Amniotic stem cell (primary cell): ENCODE data around the gene TSPAN33.

Source experiments
- DNase-seq: peaks from one replicate; lab custom pipeline; 2025; lab: John Stamatoyannopoulos, UW

The TSPAN33 gene

DNA sequence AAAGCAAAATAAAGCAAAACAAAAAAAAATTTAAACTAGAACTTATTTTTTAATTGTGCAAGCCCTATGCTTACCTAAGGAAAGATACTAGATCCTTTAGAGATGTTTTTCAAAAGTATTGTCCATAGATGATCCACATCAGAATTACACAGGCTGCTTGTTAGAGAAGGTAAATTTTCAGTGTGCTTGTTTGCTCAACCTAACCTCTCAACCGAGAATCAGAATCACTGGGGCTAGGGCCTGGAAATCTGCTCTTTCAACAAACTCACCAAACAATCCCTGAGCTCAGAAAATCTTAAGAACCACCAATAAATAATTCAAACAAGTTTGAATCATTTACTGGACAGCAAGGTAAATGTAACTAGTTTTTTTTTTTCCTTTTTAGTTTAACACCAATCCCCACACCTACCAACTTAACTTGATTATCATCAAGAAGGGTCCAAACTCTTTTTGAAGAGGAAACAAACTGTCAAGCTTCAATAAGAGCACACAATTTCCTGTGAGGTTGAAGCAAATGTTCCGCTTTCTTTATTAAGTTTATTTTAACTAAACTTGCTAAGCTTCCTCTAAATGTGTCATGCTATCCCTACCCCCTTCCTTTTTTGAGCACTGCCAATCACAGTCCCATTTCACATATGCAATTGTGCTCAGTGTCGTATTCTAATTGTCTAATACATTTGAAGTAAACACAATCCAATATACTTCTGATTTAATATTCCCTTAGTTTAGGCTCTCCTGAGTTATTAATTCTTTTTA is 7.4 kb upstream of the TSPAN33 start:
- DNase-seq: no peak

DNA sequence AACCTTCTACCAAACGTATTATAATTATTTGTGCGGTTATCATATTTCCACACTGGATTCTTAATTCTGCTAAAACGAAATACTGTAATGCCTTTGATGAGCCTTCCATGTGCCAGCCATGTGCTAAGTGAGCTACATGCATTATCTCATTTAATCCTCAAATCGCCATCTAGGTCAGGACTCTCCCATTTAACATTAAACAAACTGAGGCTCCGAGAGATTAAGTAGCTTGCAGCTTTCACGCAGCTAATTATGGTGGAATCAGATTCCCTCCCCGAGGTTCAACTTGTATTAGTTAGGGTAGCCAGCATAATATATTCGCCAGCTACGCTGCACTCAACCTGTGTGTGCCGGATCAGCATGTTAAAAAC is 798 bp upstream of the TSPAN33 start:
- DNase-seq: no peak

DNA sequence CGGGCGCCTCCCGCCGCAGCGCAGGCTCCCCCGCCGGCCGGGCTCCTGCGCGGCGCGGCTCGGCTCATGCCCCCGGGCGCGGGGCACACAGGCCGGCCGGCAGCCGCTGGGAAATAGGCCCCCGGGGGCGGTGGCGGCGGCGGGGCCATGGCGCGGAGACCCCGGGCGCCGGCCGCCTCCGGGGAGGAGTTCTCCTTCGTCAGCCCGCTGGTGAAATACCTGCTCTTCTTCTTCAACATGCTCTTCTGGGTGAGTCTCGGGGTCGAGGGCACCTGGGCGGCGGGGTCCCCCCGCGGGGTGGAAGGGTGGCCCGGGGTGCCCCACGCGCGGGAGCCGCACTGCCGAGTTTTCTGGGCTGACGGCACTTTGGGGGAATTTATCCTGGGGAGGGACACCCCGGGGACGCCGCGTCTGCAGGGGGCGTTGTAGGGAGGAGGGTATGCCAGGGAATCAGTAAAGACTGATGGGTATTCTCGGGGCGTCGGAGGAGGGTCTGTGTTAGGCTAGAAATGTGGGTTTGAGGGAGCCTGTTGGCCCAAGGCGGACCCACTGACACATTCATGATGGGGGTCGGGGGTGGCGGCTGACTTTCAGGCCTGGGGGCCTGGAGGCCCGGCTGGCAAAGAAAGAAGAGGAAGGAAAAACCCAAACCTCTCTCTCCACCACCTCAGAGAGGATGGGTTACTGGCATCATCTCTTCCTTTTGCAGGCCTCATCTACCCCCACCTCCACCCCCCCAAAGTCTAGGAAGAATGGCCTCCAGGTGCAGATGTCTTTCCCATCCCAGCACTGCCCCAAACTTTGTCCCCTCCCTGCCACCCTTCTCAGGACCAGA is 544 bp downstream of the TSPAN33 start:
- DNase-seq: no peak

DNA sequence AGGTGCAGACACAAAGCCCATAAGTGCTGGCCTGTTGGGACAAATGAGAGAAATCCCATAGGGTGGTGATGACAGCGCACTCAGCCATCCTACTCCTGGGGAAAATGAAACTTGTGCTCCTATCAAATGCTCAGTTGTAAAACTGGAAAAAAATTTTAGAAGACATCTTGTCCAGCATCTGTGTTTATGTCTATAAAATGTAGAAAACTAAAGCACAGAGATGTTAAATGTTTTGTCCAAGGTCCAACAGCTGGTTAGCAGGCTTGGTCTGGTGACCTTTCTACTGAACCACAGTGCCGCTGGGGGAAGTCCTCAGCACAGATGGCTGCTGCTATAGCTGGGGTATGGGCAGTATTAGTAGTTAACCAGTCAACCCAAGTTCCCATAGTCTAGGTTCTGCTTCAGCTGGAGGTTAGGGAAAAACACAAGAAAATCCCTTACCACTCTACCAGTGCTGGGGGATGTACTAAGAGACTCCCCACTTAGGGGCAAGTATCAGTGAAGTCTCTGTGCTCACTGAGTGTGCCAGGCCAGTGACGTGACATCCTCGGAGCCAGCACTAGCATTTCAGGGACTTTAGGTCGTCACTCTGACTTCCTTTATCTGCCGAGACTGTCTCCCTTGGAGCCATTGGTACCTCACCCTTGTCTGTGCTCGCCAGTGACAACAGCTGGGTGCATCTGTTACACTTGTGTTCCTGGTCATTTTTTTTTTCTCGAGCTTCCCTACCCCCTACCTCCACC is 1.9 kb downstream of the TSPAN33 start:
- DNase-seq: no peak

DNA sequence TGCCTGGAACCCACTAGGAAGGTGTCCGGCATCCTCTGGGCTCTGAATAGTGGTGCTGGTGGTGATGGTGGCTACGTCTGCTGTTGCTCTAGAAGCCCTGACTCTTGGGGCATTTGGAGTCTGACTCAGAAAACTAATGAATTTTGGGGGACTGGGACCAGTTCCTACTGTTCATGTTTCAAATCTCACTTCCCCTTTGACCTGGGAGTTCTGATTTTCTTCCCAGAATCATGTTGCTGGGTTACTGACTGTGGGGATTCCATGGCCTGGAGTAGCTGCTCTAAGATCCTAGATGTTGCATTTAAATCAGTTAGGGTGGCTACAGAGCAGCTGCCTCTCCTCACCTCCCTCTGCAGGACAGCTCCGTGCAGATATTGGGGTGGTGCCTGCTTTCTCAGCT is 3.2 kb downstream of the TSPAN33 start:
- no peak for DNase-seq

DNA sequence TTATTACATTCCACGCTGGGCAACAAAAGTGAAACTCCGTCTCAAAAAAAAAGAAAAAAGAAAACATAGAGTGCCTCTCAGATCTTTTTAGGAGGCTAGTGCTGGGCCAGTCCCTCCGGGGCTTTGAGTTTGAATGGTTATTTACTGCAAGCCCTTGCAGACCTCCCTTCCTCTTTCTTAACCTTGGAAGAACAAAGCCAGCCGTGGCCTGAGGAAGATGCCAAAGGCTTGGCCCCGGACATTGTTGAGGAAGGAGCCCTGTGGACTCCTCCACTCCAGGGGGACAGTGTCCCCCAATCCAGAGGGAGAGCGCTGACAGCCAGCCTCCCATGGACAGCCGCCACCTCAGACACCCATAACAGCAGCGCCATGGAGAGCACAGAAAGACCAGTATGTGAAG is 5.0 kb downstream of the TSPAN33 start:
- no peak for DNase-seq

DNA sequence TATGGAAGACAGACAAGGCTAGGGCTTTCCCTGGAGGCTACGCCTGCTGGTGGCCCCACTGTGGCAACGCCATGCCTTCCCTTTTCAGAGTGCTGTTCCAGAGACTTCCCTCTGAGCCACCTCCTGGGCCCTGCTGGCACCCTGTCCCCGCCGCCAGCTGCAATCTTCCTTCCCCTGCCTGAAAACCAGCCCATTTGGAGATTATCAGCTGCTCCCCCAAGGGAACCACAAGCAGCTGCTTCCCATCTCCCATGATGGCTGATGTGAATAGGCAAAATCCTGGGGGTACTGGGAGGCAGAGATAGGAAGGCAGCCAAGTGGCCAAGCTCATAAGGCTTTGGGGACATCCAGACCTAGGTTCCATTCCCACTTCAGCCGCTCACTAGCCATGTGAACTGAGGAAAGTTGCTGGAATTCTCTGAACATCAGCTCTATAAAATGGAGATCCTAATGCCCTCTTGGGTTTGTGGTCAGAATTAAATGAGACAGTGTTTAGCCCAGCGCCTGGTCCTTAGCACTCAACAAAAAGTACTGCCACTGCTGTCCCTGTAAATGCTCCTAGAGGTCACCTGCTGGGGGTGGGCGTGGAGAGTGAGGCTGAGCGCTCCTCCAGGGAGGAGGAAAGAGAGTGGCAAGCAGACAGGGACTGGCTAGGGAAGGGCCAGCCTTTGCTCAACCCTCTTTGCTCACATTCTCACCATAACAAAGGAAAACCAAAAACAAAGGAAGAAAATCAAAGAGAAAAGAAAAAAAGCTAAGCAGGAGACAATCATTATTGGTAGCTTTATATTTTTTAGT is 5.9 kb downstream of the TSPAN33 start:
- DNase-seq: no peak

DNA sequence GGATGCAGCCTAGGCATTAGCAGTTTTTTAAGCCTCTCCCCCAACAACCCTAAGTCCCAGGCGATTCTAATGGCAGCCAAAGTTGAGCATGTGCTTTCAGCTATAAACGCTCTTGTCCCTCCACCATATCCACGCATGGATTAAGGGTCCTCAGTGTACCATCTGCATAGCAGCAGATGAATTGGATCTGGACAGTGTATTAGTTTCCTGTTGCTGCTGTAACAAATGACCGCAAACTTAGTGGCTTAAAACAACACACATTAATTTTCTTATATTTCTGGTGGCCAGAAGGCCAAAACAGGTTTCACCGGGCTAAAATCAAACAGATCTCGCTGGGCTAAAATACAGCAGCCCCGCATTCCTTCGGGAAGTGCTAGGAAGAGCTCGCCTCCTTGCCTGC is 13.1 kb downstream of the TSPAN33 start:
- no peak for DNase-seq

DNA sequence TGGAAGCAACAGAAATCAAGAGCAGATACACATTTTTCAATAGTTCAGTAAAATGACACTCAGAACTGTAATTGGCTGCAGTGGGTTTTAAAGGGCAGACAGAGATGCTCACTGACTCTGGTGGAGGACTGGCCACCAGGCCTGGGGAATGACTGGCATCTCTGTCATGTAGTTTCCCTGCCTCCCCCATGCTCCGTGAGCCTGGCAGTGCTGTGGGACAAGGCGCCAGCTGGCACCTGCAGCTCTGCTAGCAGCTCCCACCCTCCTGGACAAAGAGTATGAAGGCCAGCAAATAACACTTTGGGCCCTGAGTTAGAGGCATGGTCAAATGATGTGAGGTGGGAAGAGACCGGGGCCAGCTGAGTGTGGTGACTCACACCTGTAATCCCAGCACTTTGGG is 15.0 kb downstream of the TSPAN33 start:
- no peak for DNase-seq

DNA sequence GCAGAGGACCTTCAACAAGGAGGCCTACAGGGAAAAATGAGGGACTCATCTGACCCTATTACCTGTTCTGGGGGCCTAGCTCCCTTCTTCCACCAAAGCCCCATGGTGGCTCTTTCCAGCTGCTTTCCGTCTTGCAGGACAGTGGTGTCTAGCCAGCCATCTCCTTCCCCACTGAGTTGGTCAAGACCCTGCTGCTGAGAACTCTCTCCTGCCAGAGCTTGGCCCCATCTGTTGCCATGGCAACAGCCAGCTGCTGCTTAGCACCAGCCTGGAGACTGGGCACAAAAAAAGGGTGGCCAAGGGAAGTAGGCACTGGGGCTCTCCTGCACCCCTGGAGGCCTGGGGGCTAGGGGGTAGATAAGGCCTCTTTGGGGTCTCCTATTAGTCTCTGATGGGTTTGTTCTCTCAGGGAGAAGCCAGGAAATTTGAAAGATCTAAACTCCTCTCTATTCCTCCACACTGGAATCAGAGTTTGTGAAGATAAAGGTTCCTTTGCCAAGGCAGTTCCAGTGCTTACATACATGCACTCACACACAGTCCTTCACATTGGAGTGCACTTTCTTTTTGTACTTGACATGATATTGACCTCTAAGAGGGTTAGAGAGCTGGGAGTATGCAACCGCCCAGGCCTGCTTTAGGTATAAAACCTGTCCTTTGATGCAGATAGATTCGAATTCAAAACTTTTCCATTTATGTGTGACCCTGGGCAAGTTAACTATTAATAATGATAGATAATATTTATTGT is 15.8 kb downstream of the TSPAN33 start:
- no peak for DNase-seq

DNA sequence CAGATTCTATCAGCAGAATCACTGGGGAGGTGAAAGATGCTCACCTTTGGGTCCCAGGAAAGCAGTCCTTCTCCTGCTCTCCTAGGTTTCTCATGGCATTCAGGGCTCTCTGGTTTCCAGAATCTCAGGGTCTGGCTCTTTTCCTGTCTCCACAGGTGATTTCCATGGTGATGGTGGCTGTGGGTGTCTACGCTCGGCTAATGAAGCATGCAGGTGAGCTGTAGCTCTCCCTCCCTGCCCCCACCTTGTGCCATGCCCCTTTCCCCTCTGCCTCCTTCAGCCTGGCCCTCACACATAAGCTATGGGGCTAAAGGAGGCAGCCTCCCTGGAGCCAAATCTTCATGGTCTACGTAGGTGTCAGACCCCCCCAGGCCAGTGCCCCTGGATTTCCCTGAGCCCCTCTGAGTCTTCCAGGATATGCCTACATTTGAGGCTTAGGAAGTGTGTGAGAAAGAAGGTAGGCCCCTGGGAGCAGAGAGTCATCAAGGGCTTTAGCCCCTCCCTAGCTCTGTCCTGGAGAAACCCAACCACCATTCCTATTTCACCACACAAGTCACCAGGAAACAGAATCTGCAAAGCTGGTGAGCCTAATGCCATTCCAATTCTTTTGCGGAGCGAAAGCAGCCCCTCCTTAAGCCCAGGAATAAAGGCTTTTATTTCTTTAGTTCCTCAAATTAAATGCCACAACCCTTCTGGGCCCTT is 17.2 kb downstream of the TSPAN33 start:
- DNase-seq: no peak

DNA sequence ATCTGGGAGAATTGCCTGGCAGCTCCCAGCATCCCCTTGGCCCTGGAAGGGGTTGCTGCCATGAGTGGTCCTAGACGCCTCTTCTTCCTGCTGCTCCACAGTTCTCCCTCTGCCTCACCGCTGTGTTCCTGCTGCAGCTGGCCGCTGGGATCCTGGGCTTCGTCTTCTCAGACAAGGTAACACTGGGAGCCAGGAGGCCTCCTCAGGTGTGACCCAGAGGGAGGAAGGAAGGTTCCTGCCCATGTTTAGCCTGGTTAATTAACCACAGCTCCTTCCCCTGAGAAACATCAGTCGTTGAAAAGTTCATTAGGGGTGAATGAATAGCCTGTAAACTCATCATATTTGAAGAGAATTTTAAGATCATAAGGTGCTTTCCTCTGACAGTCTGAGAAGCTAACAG is 18.2 kb downstream of the TSPAN33 start:
- DNase-seq: no peak

DNA sequence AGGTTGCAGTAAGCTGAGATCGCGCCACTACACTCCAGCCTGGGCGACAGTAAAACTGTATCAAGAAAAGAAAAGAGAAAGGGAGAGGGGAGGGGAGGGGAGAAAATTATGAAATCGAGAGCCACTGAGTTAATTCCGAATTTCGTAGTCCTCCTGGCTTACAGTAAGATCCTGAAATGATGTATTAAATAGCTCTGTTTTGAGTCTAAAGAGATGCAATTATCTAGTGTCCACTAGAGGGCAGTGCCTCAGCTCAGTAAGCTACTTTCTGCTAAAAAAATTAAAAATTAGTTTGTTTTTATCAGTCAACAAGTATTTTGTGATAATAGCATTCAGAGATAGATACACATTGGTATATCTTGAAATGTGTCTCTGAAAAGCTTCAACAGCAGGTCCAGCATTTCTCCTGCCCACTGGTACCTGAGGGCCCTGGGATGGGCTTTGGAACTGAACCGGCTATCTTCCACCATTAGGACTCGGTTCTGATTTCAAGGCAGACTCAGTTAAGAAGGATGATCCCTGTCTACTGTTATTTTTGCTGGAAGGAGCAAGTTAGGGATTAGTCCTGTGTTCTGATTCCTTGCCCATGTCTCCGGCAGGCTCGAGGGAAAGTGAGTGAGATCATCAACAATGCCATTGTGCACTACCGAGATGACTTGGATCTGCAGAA is 19.5 kb downstream of the TSPAN33 start:
- peak; percentile 54 for DNase-seq

DNA sequence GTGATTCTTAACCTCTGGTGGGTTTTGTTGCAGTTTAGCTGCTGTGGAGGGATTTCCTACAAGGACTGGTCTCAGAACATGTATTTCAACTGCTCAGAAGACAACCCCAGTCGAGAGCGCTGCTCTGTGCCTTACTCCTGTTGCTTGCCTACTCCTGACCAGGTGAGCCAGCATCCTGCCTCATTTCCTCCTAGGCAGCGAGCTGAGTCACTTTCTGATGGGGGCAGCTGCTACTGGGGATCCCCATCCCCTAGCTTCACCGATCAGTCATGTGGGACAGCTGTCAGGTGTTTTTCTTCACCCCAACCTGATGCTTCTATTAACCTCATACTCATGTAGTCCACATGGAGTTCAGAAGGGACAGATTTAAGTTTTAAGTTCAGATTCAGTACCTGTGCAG is 22.2 kb downstream of the TSPAN33 start:
- DNase-seq: no peak

DNA sequence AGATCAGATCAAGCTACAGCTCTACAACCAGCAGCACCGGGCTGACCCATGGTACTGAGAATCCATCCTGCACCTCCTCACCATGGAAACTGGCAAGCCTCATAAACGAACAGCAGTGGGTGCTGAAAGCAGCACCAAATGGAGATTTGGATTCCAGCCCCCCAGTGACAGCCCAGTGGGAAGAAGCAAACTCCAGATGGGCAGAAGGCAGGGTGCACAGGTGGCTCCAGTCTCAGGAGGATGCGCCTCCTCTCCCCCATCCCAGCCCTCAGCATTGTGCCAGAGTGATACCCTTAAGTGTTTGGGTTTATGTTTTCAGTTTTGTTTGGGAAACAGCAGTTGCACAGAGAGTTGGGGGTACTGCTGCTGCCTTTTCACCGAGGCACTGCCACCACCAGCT is 23.3 kb downstream of the TSPAN33 start:
- DNase-seq: no peak

DNA sequence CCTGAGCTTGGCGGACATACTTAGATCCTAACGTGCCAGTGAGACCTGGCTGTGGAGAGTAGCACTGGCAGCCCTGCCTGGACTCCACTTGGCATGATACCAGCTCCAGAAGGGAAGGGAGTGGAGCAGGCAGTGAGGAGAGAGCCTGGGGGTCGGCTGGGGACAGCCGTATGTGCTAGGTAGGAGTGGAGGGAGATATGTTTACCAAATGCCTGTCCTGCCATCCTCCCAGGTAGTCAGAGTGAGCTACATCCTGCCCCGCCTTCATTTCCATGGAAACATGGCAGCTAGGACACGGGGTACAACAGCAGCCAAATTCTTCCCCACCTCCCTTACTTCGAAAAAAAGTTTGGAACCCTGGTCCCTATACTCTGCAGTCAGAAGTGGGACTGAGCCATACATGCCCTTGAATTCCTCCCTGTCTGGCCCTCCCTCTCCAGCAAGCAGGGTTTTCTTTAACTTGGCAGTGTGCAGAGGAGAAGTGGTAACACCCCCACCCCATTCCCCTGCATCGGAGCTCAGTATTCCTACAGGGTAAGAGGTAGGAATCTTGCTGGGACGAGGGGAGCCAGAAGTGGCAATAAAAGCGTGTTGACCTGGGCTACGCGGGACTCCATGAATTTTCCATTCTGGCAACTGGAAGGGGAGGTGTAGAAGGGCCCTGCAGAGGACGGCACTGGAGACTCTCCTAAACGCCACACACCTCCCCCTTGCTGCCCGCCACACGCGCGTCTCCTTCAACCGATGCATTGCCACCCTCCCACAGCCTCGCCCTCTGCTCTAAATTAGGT is 23.9 kb downstream of the TSPAN33 start:
- DNase-seq: no peak

DNA sequence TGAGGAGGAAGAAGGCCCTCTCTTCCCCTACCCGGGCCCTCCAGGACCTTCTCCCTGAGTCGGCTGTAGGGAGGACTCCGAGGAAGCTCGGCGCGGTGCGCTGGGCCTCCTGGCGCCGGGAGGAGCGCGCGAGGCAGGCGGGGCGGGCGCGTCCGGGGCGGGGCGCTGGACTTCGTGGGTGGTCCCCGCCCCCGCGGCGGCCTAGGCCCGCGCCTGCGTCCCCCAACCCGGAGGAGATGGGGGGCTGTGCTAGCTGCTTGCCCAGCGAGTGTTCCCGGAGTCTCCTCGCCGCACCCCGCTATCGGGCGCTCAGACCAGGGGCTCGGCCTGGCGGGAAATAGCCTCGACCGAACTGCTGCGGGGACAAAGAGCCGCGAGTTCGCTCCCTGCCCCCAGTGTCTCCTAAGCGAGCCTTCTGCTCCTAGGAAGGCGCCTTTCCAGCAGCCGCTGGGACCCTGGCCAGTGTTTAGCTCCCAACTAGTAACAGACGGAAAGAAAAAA is 24.7 kb downstream of the TSPAN33 start:
- no peak for DNase-seq

DNA sequence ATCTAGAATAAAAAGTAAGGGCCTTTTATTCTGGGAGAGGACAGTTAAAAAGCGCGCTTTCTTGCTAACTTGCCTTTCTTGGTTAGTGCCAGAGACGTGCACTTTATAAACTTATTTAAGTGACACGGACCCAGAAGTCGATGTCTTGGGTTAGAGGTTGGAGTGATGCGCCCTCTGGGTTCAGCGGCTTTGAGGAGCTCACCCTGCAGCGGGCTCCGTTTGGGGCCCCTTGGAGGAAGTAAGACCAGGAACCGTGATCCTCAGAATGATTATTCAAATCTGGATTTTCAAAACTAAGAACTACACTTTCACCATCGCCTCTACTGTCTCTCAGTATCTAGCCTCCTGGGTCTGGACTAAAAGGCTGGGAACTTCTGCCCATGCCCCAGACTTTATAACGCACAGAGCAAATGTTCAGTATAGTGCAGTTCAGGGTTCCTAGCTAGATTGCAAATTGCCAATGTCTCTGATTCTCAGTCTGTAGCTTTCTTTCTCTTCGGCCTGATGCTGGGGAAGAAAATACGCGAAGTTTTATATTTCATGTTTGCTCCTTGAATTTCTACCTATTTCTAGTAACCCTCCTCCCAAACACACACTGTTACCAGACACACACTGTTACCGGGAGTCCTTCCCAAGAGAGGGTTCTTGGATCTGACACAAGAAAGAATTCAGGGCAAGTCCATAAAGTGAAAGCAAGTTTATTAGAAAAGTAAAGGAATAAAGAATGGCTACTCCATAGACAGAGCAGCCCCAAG is 25.4 kb downstream of the TSPAN33 start:
- no peak for DNase-seq
